NCI-H526 (cell line): ENCODE measurements around the gene LRP11.

ENCODE experiments used
- DNase-seq, 2 experiments: peaks; one replicate each; lab custom pipeline; 2025; lab: John Stamatoyannopoulos, UW

LRP11 gene

DNA sequence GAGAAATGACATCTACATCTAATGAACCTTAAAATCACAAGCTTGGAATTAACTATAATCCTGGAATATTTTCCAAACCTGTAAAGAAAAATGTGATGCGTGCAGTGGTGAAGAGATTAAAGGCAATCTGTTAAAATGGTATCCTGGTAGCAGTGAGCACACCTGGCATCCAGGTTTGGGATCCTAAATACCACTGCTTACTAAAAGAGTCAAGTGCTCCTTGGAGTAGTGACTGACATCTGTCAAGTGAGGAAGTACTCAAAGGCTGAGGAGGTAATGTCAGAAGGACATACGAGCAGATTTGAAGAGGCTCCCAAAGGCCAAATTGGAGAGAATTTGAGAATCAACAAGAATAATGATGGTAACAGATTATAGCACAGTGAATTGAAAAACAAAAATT is 81.8 kb downstream of the LRP11 start:
- no peak for DNase-seq

DNA sequence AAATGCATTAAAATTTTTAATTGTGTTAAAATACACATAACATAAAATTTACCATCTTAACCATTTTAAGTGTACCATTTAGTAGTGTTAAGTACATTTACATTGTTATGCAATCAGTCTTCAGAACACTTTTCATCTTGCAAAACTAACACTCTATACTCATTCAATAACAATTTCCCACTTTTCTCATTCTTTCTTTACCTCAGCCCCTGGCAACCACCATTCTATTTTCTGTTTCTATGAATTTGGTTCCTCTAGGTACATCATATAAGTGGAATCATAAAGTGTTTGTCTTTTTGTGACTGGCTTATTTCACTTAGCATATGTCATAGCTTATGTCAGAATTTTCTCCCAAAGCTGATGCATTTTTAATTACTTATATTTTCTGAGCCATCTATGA is 82.4 kb downstream of the LRP11 start:
- DNase-seq: no peak

DNA sequence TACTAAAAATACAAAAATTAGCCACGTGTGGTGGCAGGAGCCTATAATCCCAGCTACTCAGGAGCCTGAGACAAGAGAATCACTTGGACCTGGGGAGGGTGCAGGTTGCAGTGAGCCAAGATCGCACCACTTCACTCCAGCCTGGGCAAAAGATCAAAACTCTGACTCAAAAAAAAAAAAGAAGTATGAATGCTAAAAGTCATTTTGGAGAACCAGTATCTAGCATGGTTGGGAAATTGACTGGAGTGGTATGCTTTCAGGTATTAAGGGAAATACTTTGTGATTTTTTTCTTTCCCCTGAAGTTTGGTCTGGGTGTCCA is 84.6 kb downstream of the LRP11 start:
- DNase-seq: no peak

DNA sequence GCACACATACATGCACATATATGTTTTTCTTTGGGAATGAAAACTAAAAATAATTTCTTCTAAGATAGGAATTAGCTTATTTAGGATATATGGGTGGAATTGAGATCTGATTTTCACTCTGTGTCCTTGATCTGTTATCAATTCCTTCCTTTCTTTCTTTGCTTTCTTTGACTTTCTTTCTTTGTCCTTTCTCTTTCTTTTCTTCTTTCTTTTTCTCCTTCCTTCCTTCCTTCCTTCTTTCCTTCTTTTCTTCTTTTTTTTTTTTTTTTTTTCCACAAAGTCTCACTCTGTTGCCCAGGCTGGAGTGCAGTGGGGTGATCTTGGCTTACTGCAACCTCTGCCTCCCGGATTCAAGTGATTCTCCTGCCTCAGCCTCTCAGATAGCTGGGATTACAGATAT is 86.5 kb downstream of the LRP11 start:
- no peak for DNase-seq

DNA sequence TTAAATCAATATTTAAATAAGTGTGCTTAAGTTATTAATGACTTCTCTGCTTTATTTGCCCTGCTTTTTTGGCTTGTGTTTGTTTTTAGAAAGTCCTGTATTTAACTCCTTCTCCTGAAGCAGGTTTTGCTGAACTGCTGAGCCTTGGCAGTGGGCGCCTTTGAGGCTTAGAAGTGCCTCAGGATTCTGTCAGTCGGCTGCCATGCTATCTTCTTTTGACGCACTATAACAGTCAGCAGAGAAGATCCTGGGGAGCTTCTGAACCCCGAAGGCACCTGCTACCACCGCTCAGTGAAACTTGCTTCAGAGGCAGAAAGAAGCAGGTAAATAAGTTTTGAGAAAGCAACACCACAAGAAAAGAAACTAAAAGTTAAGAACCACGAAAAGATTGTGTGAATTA is 92.2 kb downstream of the LRP11 start:
- no peak for DNase-seq

DNA sequence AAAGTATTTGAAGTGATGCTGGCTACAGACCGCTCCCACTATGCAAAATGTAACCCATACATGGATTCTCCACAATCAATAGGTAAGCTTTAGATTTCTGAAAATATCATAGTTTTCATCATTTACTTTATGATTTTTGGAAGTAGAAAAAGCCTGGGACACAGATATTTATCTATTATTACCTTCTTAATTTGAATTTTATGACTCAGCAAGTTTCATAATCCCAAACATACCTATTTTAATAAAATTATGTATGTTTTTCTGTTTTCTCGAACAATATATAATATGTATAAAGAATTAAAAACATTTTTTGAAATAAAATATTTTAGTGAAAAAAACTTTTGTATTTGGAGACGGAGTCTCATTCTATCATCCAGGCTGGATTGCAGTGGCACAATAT is 93.0 kb downstream of the LRP11 start:
- no peak for DNase-seq

DNA sequence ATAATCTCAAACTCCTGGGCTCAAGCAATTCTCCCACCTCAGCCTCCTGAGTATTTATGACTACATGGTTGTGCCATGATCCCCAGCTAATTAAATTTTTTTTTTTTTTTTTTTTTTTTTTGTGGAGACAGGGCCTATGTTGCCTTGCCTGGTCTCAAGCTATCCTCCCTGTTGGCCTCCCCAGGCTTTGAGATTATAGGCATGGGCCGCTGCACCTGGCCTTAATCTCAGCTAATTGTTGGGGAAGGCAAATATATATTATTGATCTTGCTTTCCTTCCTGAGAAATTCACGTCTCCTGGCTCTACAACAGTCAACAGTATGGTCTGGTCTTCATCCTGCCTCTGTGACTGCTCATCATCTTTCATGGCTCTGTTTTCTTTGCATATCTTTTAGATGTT is 94.5 kb downstream of the LRP11 start:
- DNase-seq: no peak
